Upper lobe of right lung (tissue), 1 donor: ENCODE results near the gene BUD31. TPM values are rescaled to one million over a fixed set of nuclear protein-coding genes. Genes with fewer than 3 reads are reported as not detected.

Experiments used
- ATAC-seq: fragments of 200-7000 bp; cut with Tn5 transposase; one replicate; pipeline ENCODE4 v1.9.1; 2020; ENCODE audit warnings: mild to moderate bottlenecking, moderate library complexity
- DNase-seq: peaks from one replicate; pipeline ENCODE4 v3.0.0-alpha.2; 2020
- H3K27ac ChIP-seq: fragments of 200-600 bp; one replicate; pipeline ENCODE4 v1.8.0; 2022
- H3K27me3 ChIP-seq: fragments of 200-600 bp; one replicate; pipeline ENCODE4 v1.8.0; 2022; ENCODE audit warnings: mild to moderate bottlenecking
- H3K36me3 ChIP-seq: fragments of 200-600 bp; one replicate; pipeline ENCODE4 v1.8.0; 2022
- H3K4me1 ChIP-seq: fragments of 200-600 bp; one replicate; pipeline ENCODE4 v1.8.0; 2022
- H3K4me3 ChIP-seq: fragments of 200-600 bp; one replicate; pipeline ENCODE4 v1.8.0; 2022; ENCODE audit warnings: mild to moderate bottlenecking
- H3K9me3 ChIP-seq: fragments of 200-600 bp; one replicate; pipeline ENCODE4 v1.8.0; 2022
- CTCF ChIP-seq: fragments of 200-600 bp; IDR thresholded peaks from one replicate; pipeline ENCODE4 v1.8.0; 2022; ENCODE audit warnings: antibody characterized with exemption
- intact Hi-C: fragments of 100-400 bp; cut with DNase I; formaldehyde crosslinking; loops from one replicate; pipeline ENCODE4 v1.11.0; 2022
- total RNA-seq: library from RNA; stranded (reverse); fragmentation: NEBNext Ultra II Directional; extraction: Animal tissue kit (Norgen Biotek cat#: 25700); gene quantifications from one replicate; pipeline ENCODE4 v1.2.1, GENCODE V29; 2021
- donor health status: DM: no; HTN: yes; CAD: no; lungs with severe emphysema.

Gene BUD31
- total RNA-seq, 1 donor from 2014 or later = 72.0 TPM

DNA sequence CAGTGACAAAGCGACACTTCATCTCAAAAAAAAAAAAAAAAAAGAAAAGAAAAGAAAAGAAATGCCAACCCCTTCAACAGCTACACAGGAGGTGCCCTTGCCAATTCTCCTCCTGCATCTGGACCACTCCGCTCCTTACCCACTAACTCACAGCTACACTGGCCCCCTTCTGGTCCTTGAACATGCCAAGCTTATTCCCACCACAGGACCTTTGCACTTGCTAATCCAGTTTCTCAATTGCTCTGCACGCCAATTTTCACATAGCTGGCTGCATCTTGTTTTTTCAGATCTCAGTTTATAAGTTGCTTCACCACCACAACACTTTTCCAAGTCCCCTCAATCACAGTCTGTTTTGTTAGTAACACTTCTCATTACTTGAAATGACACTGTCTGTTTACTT, 5.9 kb upstream of the BUD31 start:
- intact Hi-C loops = no loop called here
- H3K4me3 ChIP-seq = no peak overlapping the region
- H3K4me1 ChIP-seq = peaks cover 43% of the 10 kb centered on the region
- H3K27me3 ChIP-seq = no peaks in the 10 kb centered on the region
- DNase-seq (no peak), ATAC-seq (no peak)
- no peaks in the 10 kb centered on the region for H3K9me3 ChIP-seq
- peaks cover 57% of the 10 kb centered on the region for H3K36me3 ChIP-seq
- no peak for TF ChIP-seq CTCF
- no peak overlapping the region for H3K27ac ChIP-seq

DNA sequence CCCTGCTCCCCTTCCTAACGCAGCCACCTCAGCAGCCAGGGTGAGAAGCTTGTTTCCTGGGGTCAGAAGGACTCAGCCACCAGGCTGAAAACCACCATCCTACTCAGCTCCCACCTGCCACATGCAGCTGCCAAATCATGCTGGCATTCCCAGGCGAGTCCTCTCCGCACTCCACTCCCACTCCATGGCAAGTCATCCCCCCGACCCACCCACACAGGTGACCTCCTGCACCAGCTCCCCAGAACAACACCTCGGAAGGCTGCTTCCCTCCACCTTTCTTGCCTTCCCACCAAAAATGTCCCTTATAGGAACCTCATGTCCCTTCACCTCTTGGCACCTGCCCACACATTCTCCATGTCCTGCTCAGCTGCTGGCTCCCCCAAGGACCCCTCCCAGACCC, 5.0 kb upstream of the BUD31 start:
- Histone ChIP-seq H3K9me3 (no peaks in the 10 kb centered on the region), H3K4me3 (no peak overlapping the region), H3K36me3 (peaks cover 48% of the 10 kb centered on the region), H3K27ac (no peak overlapping the region), H3K27me3 (no peaks in the 10 kb centered on the region), H3K4me1 (peaks cover 38% of the 10 kb centered on the region)
- intact Hi-C loops = no loop called here
- ATAC-seq (no peak), DNase-seq (no peak)
- TF ChIP-seq CTCF = no peak

DNA sequence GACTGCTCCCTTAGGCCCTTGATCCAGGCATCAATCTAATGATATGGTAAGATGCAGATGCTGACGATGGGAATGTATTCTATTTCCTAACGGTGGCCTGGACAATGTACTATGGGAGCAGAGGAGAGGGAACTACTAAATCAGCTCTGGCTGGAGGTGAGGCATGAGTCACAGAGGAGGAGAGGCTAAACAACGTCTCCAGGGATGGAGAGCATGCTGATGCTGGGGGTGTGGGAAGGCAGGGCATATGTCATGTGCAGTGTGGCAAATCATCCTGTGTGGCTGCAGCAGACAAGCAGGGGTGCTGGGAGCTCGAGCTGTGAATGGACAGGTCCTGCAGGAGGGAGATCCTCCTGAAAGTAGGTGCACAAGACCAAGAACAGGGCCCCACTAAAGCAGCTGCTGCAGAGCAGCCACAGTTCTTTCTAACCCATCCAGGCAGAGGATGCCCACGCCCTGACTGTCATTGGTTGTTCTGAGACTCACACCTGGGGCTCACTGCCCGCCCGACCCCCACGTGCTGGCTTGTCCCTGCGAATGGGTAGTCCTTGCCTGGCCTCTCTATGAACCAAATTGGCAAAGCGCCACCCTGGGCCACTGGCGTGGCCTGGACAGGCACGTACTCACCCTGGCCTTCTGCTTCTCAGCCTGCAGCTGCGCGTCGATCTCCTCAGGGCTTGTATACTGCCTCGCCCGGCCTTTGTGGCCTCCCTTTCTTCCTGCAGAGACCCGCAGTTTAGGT, 4.4 kb upstream of the BUD31 start:
- TF ChIP-seq CTCF = no peak
- peaks cover 42% of the 10 kb centered on the region for H3K36me3 ChIP-seq
- ATAC-seq (no peak), DNase-seq (no peak)
- no peak overlapping the region for H3K4me3 ChIP-seq
- no peaks in the 10 kb centered on the region for H3K9me3 ChIP-seq
- H3K27me3 ChIP-seq = no peaks in the 10 kb centered on the region
- peaks cover 34% of the 10 kb centered on the region for H3K4me1 ChIP-seq
- intact Hi-C loops = no loop called here
- no peak overlapping the region for H3K27ac ChIP-seq

DNA sequence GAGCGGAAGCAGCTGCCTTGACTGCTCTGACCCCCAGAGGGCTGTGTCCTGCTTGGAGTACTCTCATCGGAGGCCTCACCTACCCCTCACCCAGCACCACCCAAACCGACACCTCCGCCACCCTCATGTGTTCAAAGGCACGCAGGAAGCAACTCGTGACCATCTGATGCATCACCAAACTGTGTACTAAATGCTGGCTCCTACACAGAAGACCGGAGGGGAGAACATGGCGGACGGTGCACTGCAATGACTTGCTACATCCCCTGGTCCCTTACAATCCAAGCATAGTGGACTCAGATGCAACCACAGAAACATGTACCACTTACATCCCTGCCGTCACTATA, 3.8 kb upstream of the BUD31 start:
- Histone ChIP-seq H3K27me3 (no peaks in the 10 kb centered on the region), H3K9me3 (no peaks in the 10 kb centered on the region), H3K36me3 (peaks cover 36% of the 10 kb centered on the region), H3K27ac (no peak overlapping the region), H3K4me1 (peaks cover 39% of the 10 kb centered on the region), H3K4me3 (no peak overlapping the region)
- ATAC-seq = no peak
- DNase-seq = no peak
- TF ChIP-seq CTCF = no peak
- intact Hi-C loops = no loop called here

DNA sequence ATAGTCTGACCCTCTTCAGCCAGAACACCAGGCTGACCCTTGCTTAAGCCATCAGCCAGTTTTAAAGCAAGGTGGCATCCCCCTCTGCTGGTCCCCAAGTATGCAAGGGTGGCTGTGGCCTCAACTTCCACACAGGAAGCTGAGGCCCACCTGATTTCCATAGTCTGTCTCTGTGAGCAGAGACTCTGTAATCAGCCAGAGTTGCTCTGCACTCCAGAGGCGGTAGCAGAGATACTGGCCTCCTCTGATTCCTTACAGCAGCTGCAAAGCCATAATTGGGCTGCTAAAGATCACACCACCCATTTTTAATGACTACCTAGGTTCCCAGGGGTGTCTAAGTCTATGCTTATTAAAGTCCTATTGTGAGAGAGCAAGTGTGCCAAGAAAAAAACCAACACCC, 2.2 kb upstream of the BUD31 start:
- no peaks in the 10 kb centered on the region for H3K9me3 ChIP-seq
- no peak for DNase-seq
- ATAC-seq = no peak
- peak overlapping the region; percentile 100 for H3K4me3 ChIP-seq
- H3K27ac ChIP-seq = no peak overlapping the region
- peaks cover 36% of the 10 kb centered on the region for H3K36me3 ChIP-seq
- H3K27me3 ChIP-seq = no peaks in the 10 kb centered on the region
- TF ChIP-seq CTCF = no peak
- peaks cover 43% of the 10 kb centered on the region for H3K4me1 ChIP-seq
- intact Hi-C loops = no loop called here

DNA sequence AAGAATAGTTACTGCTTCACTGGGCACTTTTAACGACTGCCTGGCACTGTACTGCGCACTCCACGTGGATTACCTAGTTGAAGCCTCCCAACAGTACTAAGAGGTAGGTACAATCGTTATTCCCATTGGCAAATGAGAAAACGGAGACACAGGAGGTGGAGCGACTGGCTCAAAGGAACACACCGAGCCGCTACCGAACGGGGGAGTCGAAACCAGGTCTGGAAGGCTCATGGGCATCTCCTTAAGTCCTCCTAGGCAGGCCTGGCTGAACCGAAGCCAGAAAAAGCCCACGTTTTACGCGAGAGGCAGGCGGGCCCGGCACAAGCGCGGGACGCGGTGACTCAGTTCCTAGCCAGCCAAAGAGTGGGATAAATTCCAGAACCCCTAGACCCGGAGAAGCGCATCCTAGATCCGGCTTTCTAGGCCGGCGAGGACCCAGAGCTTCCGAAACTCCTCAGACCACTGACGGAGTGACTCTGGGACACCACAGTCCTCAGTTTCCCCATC, 844 bp upstream of the BUD31 start:
- no peaks in the 10 kb centered on the region for H3K27me3 ChIP-seq
- peaks cover 43% of the 10 kb centered on the region for H3K4me1 ChIP-seq
- DNase-seq (no peak), ATAC-seq (peak; percentile 6)
- H3K4me3 ChIP-seq = peak overlapping the region; percentile 100
- TF ChIP-seq CTCF = no peak
- intact Hi-C loops = no loop called here
- peaks cover 38% of the 10 kb centered on the region for H3K36me3 ChIP-seq
- peak overlapping the region; percentile 99 for H3K27ac ChIP-seq
- no peaks in the 10 kb centered on the region for H3K9me3 ChIP-seq
